B cell (primary cell): Measurements from ENCODE around the gene ZNF462. TPM values are rescaled to one million over a fixed set of nuclear protein-coding genes. Genes with fewer than 3 reads are reported as not detected.

Experiments used
- ATAC-seq: fragments of 200-7000 bp; cut with Tn5 transposase; one replicate; pipeline ENCODE4 v1.10.0; 2021; ENCODE audit warnings: low read depth, mild to moderate bottlenecking, moderate number of reproducible peaks, moderate library complexity
- CTCF ChIA-PET: fragments of 350-600 bp; sonication (Branson Sonifier 250); formaldehyde crosslinking; loops from one replicate; lab custom pipeline; 2021; ENCODE audit warnings: antibody characterized with exemption, inconsistent platforms; lab: Charles Lee
- POLR2A ChIA-PET: fragments of 350-600 bp; sonication (Branson Sonifier 250); formaldehyde crosslinking; loops from one replicate; lab custom pipeline; 2021; ENCODE audit warnings: antibody characterized with exemption; lab: Charles Lee
- DNase-seq: peaks from one replicate; pipeline ENCODE4 v3.0.0; 2013
- H2AFZ ChIP-seq: 2 replicates; pipeline ENCODE4 v1.6.1; 2012; ENCODE audit warnings: mild to moderate bottlenecking, low read depth, low read length; ENCODE audit not compliant: insufficient read depth, poor library complexity, severe bottlenecking
- H3K27ac ChIP-seq, 2 donors: 1 replicate in 1 of 2; 2 replicates in 1 of 2; pipeline ENCODE4 v1.5.1; 2012 to 2013; ENCODE audit warnings: low read length in 2 of 2, mild to moderate bottlenecking in 2 of 2, moderate library complexity in 1 of 2
- H3K27me3 ChIP-seq, 4 experiments: fragments of 200-600 bp in 1 of 4; sonication (generic) in 1 of 4; replicated peaks in 1 of 4; 1 replicate in 2 of 4; 2 replicates in 2 of 4; pipeline versions ENCODE4 v1.6.1 to v1.7.0; 2013 to 2016; ENCODE audit warnings: low read length in 3 of 4, mild to moderate bottlenecking in 2 of 4, mixed read lengths in 1 of 4, moderate library complexity in 1 of 4; ENCODE audit not compliant: insufficient read depth in 4 of 4, control insufficient read depth in 3 of 4; ENCODE audit errors: control extremely low read depth in 1 of 4
- H3K36me3 ChIP-seq, 2 experiments: replicated peaks in 1 of 2; 1 replicate in 1 of 2; 2 replicates in 1 of 2; pipeline versions ENCODE4 v1.6.1 to v1.7.1; 2013; ENCODE audit warnings: low read length in 1 of 2; ENCODE audit not compliant: insufficient read depth in 2 of 2, control insufficient read depth in 1 of 2; ENCODE audit errors: control extremely low read depth in 1 of 2, extremely low read depth in 1 of 2
- H3K4me1 ChIP-seq, 2 donors: fragments of 200-600 bp in 1 of 2; sonication (generic) in 1 of 2; 1 replicate in 1 of 2; 2 replicates in 1 of 2; pipeline versions ENCODE4 v1.5.1 to v1.6.1; 2013 to 2017; ENCODE audit warnings: low read length in 2 of 2; ENCODE audit not compliant: control insufficient read depth in 2 of 2, insufficient read depth in 2 of 2
- H3K4me2 ChIP-seq: replicated peaks from 2 replicates; pipeline ENCODE3; 2012; ENCODE audit warnings: mild to moderate bottlenecking, low read depth, low read length; ENCODE audit not compliant: poor library complexity, severe bottlenecking
- H3K4me3 ChIP-seq, 5 experiments: fragments of 200-600 bp in 1 of 5; sonication (generic) in 1 of 5; 1 replicate in 3 of 5; 2 replicates in 2 of 5; pipeline versions ENCODE4 v1.5.1 to v1.7.0; 2011 to 2016; ENCODE audit warnings: low read length in 4 of 5, mild to moderate bottlenecking in 4 of 5, low read depth in 2 of 5, control low read depth in 1 of 5, moderate library complexity in 1 of 5; ENCODE audit not compliant: insufficient read depth in 1 of 5; ENCODE audit errors: control extremely low read depth in 1 of 5, extremely low read depth in 1 of 5
- H3K79me2 ChIP-seq: fragments of 200-600 bp; sonication (generic); one replicate; pipeline ENCODE4 v1.6.0; 2016; ENCODE audit warnings: low read length; ENCODE audit not compliant: control insufficient read depth, insufficient read depth
- H3K9ac ChIP-seq: fragments of 200-600 bp; sonication (generic); 2 replicates; pipeline ENCODE4 v1.6.1; 2017; ENCODE audit warnings: mild to moderate bottlenecking, low read length, moderate library complexity
- H3K9me3 ChIP-seq, 3 donors: one replicate each; pipeline versions ENCODE4 v1.6.1 to v1.7.1; 2013; ENCODE audit warnings: low read length in 2 of 3; ENCODE audit not compliant: control insufficient read depth in 2 of 3, insufficient read depth in 1 of 3; ENCODE audit errors: control extremely low read depth in 1 of 3
- H4K20me1 ChIP-seq: 2 replicates; pipeline ENCODE4 v1.6.0; 2012; ENCODE audit warnings: mild to moderate bottlenecking, low read length; ENCODE audit not compliant: insufficient read depth, control insufficient read depth, poor library complexity, severe bottlenecking
- H3K27ac Mint-ChIP-seq: one replicate; pipeline ENCODE4 v1.8.0; 2021; ENCODE audit warnings: mixed read lengths
- H3K27me3 Mint-ChIP-seq: one replicate; pipeline ENCODE4 v1.8.0; 2021; ENCODE audit warnings: mixed read lengths
- H3K4me1 Mint-ChIP-seq: one replicate; pipeline ENCODE4 v1.8.0; 2021; ENCODE audit warnings: mixed read lengths
- H3K4me3 Mint-ChIP-seq: one replicate; pipeline ENCODE4 v1.8.0; 2021; ENCODE audit warnings: mixed read lengths
- H3K9me3 Mint-ChIP-seq: one replicate; pipeline ENCODE4 v1.8.0; 2022; ENCODE audit warnings: mixed read lengths; ENCODE audit not compliant: insufficient read depth
- EZH2 ChIP-seq: IDR thresholded peaks from 2 replicates; pipeline ENCODE4 v1.6.1; 2012; ENCODE audit warnings: borderline replicate concordance, low read depth, mild to moderate bottlenecking, moderate library complexity, low read length; ENCODE audit not compliant: insufficient read depth, poor library complexity, severe bottlenecking
- WGBS: methylation state at CpG from one replicate; pipeline ENCODE4 v1.1.5; 2013; ENCODE audit warnings: missing lambda C conversion rate; ENCODE audit not compliant: insufficient coverage; 5-methylcytosine and 5-hydroxymethylcytosine counted together
- intact Hi-C: fragments of 100-400 bp; cut with micrococcal nuclease; formaldehyde crosslinking; loops from one replicate; pipeline ENCODE4 v1.10.0; 2022
- polyA plus RNA-seq: library from polyadenylated mRNA; depleted of rRNA; stranded (reverse); fragments of >200 nt; gene quantifications from 2 replicates; pipeline ENCODE4 v1.2.3, GENCODE V29; 2012
- total RNA-seq, 2 donors: library from RNA; stranded (reverse); fragments of 120-200 nt in 1 of 2; gene quantifications; 1 replicate in 1 of 2; 2 replicates in 1 of 2; pipeline versions ENCODE4 v1.2.3 to v1.2.4, GENCODE V29; 2013 to 2022
- TF ChIP-seq, protein P1 (sequence below): fragments of 200-600 bp; IDR thresholded peaks from one replicate; pipeline ENCODE4 v1.8.0; 2022; ENCODE audit warnings: antibody characterized with exemption, mild to moderate bottlenecking

Gene ZNF462
- total and polyA plus RNA-seq, 2 donors (not counting 1 experiment from before 2014, with no cell fraction given), result not detected

GRCh38 chr9:106992186-106992585, 129.2 kb downstream of the ZNF462 start:
- no peak overlapping the region for H3K27ac ChIP-seq
- Mint-ChIP-seq H3K4me3 (no peak overlapping the region), H3K27ac (no peak overlapping the region), H3K9me3 (peaks cover 4% of the 10 kb centered on the region), H3K27me3 (peaks cover 7% of the 10 kb centered on the region), H3K4me1 (no peaks in the 10 kb centered on the region)
- H3K9ac ChIP-seq, result no peak overlapping the region
- no peak for TF ChIP-seq EZH2
- TF ChIP-seq, protein P1, sequence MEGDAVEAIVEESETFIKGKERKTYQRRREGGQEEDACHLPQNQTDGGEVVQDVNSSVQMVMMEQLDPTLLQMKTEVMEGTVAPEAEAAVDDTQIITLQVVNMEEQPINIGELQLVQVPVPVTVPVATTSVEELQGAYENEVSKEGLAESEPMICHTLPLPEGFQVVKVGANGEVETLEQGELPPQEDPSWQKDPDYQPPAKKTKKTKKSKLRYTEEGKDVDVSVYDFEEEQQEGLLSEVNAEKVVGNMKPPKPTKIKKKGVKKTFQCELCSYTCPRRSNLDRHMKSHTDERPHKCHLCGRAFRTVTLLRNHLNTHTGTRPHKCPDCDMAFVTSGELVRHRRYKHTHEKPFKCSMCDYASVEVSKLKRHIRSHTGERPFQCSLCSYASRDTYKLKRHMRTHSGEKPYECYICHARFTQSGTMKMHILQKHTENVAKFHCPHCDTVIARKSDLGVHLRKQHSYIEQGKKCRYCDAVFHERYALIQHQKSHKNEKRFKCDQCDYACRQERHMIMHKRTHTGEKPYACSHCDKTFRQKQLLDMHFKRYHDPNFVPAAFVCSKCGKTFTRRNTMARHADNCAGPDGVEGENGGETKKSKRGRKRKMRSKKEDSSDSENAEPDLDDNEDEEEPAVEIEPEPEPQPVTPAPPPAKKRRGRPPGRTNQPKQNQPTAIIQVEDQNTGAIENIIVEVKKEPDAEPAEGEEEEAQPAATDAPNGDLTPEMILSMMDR, result no peak
- no peaks in the 10 kb centered on the region for H3K4me1 ChIP-seq
- H3K9me3 ChIP-seq, result no peaks in the 10 kb centered on the region
- no peaks in the 10 kb centered on the region for H4K20me1 ChIP-seq
- H3K79me2 ChIP-seq, result no peaks in the 10 kb centered on the region
- H2AFZ ChIP-seq, result no peak overlapping the region
- no peak for ATAC-seq
- ChIA-PET POLR2A (no interaction called here), CTCF (no interaction called here)
- H3K36me3 ChIP-seq, result no peaks in the 10 kb centered on the region
- WGBS, result 100% methylated on average over 1 of the region's 5 CpGs
- no peak for DNase-seq
- intact Hi-C loops, result no loop called here
- no peaks in the 10 kb centered on the region for H3K27me3 ChIP-seq
- H3K4me3 ChIP-seq, result no peak overlapping the region
- no peak overlapping the region for H3K4me2 ChIP-seq

GRCh38 chr9:106993603-106994002, 130.6 kb downstream of the ZNF462 start:
- ChIA-PET POLR2A (no interaction called here), CTCF (no interaction called here)
- Histone ChIP-seq H3K79me2 (no peaks in the 10 kb centered on the region), H3K27me3 (no peaks in the 10 kb centered on the region), H3K36me3 (no peaks in the 10 kb centered on the region), H2AFZ (no peak overlapping the region), H3K4me2 (no peak overlapping the region), H3K27ac (no peak overlapping the region), H3K4me1 (no peaks in the 10 kb centered on the region), H3K9me3 (no peaks in the 10 kb centered on the region), H3K9ac (no peak overlapping the region), H3K4me3 (no peak overlapping the region), H4K20me1 (no peaks in the 10 kb centered on the region)
- intact Hi-C loops, result no loop called here
- ATAC-seq, result no peak
- peaks cover 4% of the 10 kb centered on the region for H3K9me3 Mint-ChIP-seq
- no peak for DNase-seq
- WGBS, result 80% methylated on average over 1 of the region's 1 CpG
- peaks cover 6% of the 10 kb centered on the region for H3K27me3 Mint-ChIP-seq
- no peak for TF ChIP-seq EZH2
- TF ChIP-seq, protein P1, result no peak
- no peak overlapping the region for H3K4me3 Mint-ChIP-seq
- H3K4me1 Mint-ChIP-seq, result no peaks in the 10 kb centered on the region
- no peak overlapping the region for H3K27ac Mint-ChIP-seq
